Measurements from ENCODE around the gene ADCY10. TPM values are rescaled to one million over a fixed set of nuclear protein-coding genes. Genes with fewer than 3 reads are reported as not detected.

ADCY10 gene
- total RNA-seq, 3 donors from 2014 or later = under 0.01 to 0.16 (median 0.15) TPM

DNA sequence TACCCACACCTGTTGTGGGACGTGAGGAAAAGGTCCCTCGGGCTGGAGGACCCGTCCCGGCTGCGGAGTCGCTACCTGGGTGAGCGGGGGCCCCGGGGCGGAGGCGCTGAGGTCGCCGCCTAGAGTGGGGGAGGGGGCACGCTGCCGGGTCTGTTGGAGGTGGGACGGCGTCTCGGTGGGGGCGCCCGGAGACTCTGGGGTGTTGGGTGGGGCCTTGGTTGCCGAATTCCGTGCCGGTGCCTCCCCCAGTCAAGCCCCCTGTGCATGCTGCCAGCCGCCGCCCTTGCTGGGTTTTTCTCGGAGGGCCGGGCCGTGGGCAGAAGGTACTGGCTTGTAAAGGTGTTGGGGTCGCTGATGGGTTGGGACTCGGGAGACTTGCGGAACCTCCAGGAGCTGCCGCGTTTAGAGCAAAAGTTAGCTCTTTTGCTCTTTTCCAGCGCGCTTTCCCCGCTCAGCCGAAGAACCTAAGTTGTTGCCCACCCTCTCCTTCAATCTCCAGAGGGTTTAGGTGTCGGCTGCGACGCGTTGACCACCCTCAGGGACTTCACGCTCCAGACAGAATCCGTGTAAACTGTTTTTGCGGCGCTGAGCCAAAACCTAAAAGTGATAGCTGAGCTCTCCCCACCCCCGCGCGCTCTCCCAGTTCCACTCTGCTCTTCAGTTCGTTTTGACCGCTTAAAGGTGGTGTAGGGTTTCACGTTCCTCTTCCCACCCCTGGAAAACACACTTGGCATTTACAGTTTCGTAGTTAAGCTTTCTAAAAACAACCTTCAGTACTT is 23.2 kb upstream of the ADCY10 start, which contains the start of gene MPC2:
TSS of gene MPC2 (minus strand) at position 143 of the 779 bp plus-strand sequence. CDS start 1,231 bp downstream, outside the sequence.
- intact Hi-C loops (cut with DNase I; ENCODE audit: low total_unique reads) = no loop called here
- peak; percentile 58 to 65 for DNase-seq (ENCODE audit: low spot score in 2 of 2)

GRCh38 chr1:167936068-167936929 is 22.4 kb upstream of the ADCY10 start, which contains the start of gene DCAF6:
DCAF6 (plus strand) TSS chr1:167936683; CDS start chr1:167936912, 229 bp downstream.
- Histone ChIP-seq H3K27ac (peak within 1 kb of the TSS; percentile 98), H3K9me3 (no peaks in the 10 kb centered on the region), H3K36me3 (no peaks in the 10 kb centered on the region), H3K4me3 (peak within 1 kb of the TSS; percentile 87 to 97 (median 94)), H3K27me3 (no peaks in the 10 kb centered on the region), H3K4me1 (peaks cover 0 to 15% of the 10 kb centered on the region in 2 donors)
- intact Hi-C loops (cut with DNase I; ENCODE audit: low total_unique reads) = no loop called here
- peak; percentile 88 for TF ChIP-seq POLR2A (IDR thresholded peaks at IDR 0.05)
- TF ChIP-seq POLR2AphosphoS5 (IDR thresholded peaks at IDR 0.05) = peak; percentile 35 to 91 (median 86)
- TF ChIP-seq CTCF (IDR thresholded peaks at IDR 0.05) = no peak
- peak; percentile 95 to 97 for DNase-seq (ENCODE audit: low spot score in 2 of 2)

More for the DNA sequence above, 23.2 kb upstream of the ADCY10 start, which contains the start of gene MPC2:
- Histone ChIP-seq H3K4me3 (peak within 1 kb of the TSS; percentile 87 to 97 (median 94)), H3K27ac (peak within 1 kb of the TSS; percentile 98), H3K27me3 (no peaks in the 10 kb centered on the region), H3K36me3 (no peaks in the 10 kb centered on the region), H3K9me3 (no peaks in the 10 kb centered on the region), H3K4me1 (peaks cover 0 to 15% of the 10 kb centered on the region in 2 donors)
- no peak for TF ChIP-seq CTCF (IDR thresholded peaks at IDR 0.05)
- TF ChIP-seq POLR2AphosphoS5 (IDR thresholded peaks at IDR 0.05) = no peak
- TF ChIP-seq POLR2A (IDR thresholded peaks at IDR 0.05) = no peak

- DNase-seq (ENCODE audit: low spot score in 2 of 2) = no peak
- intact Hi-C loops (cut with DNase I; ENCODE audit: low total_unique reads) = no loop called here
- peak overlapping the region; percentile 98 for H3K27ac ChIP-seq
- peak overlapping the region; percentile 87 to 97 (median 94) for H3K4me3 ChIP-seq
- H3K9me3 ChIP-seq = no peaks in the 10 kb centered on the region
- H3K27me3 ChIP-seq = no peaks in the 10 kb centered on the region
- peaks cover 0 to 15% of the 10 kb centered on the region in 2 donors for H3K4me1 ChIP-seq
- TF ChIP-seq POLR2A (IDR thresholded peaks at IDR 0.05) = no peak
- peak; percentile 9 to 89 (median 68) for TF ChIP-seq POLR2AphosphoS5 (IDR thresholded peaks at IDR 0.05)
- TF ChIP-seq CTCF (IDR thresholded peaks at IDR 0.05) = no peak
- H3K36me3 ChIP-seq = no peaks in the 10 kb centered on the region
Observed at GRCh38 chr1:167935216-167936067, 21.5 kb upstream of the ADCY10 start.

GRCh38 chr1:167934426-167935215 is 20.7 kb upstream of the ADCY10 start:
- no peak for TF ChIP-seq POLR2A (IDR thresholded peaks at IDR 0.05)
- no peak for TF ChIP-seq CTCF (IDR thresholded peaks at IDR 0.05)
- no peak for TF ChIP-seq POLR2AphosphoS5 (IDR thresholded peaks at IDR 0.05)
- H3K27ac ChIP-seq = peak overlapping the region; percentile 98
- H3K4me1 ChIP-seq = peaks cover 0 to 15% of the 10 kb centered on the region in 2 donors
- H3K4me3 ChIP-seq = peak overlapping the region; percentile 87 to 97 (median 94)
- no peaks in the 10 kb centered on the region for H3K9me3 ChIP-seq
- no peak for DNase-seq (ENCODE audit: low spot score in 2 of 2)
- intact Hi-C loops (cut with DNase I; ENCODE audit: low total_unique reads) = no loop called here
- H3K36me3 ChIP-seq = no peaks in the 10 kb centered on the region
- no peaks in the 10 kb centered on the region for H3K27me3 ChIP-seq
